Measurements from ENCODE around the gene ZMYM3. TPM values are rescaled to one million over a fixed set of nuclear protein-coding genes. Genes with fewer than 3 reads are reported as not detected.

The ZMYM3 gene
- polyA plus RNA-seq, 1 donor (not counting 4 experiments of a cell fraction or from before 2014, with no cell fraction given): 7.7 TPM

- H3K27me3 ChIP-seq (ENCODE audit: control insufficient read depth, extremely low read depth, insufficient read depth, low read length): no peaks in the 10 kb centered on the region
- no peak overlapping the region for H2AFZ ChIP-seq (ENCODE audit: control insufficient read depth, low read length)
- H3K79me2 ChIP-seq (ENCODE audit: control insufficient read depth, insufficient read depth, low read length): no peaks in the 10 kb centered on the region
- no peak overlapping the region for H3K9ac ChIP-seq (ENCODE audit: control insufficient read depth, extremely low read depth, insufficient read depth, low read length)
- no peak for DNase-seq (ENCODE audit: low read depth, low spot score)
- no peak for TF ChIP-seq CTCF (optimal IDR thresholded peaks at IDR 0.05 in 1 of 3, IDR thresholded peaks at IDR 0.05 in 1 of 3, conservative IDR thresholded peaks at IDR 0.05 in 1 of 3; ENCODE audit: extremely low read depth in 1 of 3, insufficient read depth in 2 of 3, low read length in 3 of 3)
- no peak for TF ChIP-seq EZH2 (IDR thresholded peaks at IDR 0.05; ENCODE audit: low read length)
- no peak for FAIRE-seq
- H3K4me2 ChIP-seq (ENCODE audit: control insufficient read depth, extremely low read depth, insufficient read depth, low read depth, low read length): no peak overlapping the region
- H3K9me1 ChIP-seq (ENCODE audit: control insufficient read depth, extremely low read depth, insufficient read depth, low read length): no peaks in the 10 kb centered on the region
- no peaks in the 10 kb centered on the region for H4K20me1 ChIP-seq (ENCODE audit: control insufficient read depth, extremely low read depth, insufficient read depth, low read length)
- H3K4me1 ChIP-seq (ENCODE audit: control insufficient read depth, extremely low read depth, insufficient read depth, low read length): no peaks in the 10 kb centered on the region
- no peaks in the 10 kb centered on the region for H3K9me3 ChIP-seq (ENCODE audit: control insufficient read depth, low read depth, low read length)
- H3K4me3 ChIP-seq (ENCODE audit: control insufficient read depth in 2 of 3, extremely low read depth in 1 of 3, insufficient read depth in 2 of 3, low read depth in 1 of 3, low read length in 3 of 3): no peak overlapping the region
- dilution Hi-C loops (cut with MboI; ENCODE audit: extremely low pct_ligation_motif_present, low sequenced_read_pairs): no loop called here
- H3K27ac ChIP-seq (ENCODE audit: control insufficient read depth, insufficient read depth, low read length): no peak overlapping the region
- H3K36me3 ChIP-seq (ENCODE audit: control insufficient read depth in 2 of 2, extremely low read depth in 1 of 2, insufficient read depth in 2 of 2, low read length in 2 of 2): no peaks in the 10 kb centered on the region
Measured at GRCh38 chrX:71210816-71211215, 43.1 kb downstream of the ZMYM3 start.

- no peaks in the 10 kb centered on the region for H3K9me1 ChIP-seq (ENCODE audit: control insufficient read depth, extremely low read depth, insufficient read depth, low read length)
- H3K4me3 ChIP-seq (ENCODE audit: control insufficient read depth in 2 of 3, extremely low read depth in 1 of 3, insufficient read depth in 2 of 3, low read depth in 1 of 3, low read length in 3 of 3): no peak overlapping the region
- no peak overlapping the region for H2AFZ ChIP-seq (ENCODE audit: control insufficient read depth, low read length)
- no peaks in the 10 kb centered on the region for H3K4me1 ChIP-seq (ENCODE audit: control insufficient read depth, extremely low read depth, insufficient read depth, low read length)
- H4K20me1 ChIP-seq (ENCODE audit: control insufficient read depth, extremely low read depth, insufficient read depth, low read length): no peaks in the 10 kb centered on the region
- H3K9ac ChIP-seq (ENCODE audit: control insufficient read depth, extremely low read depth, insufficient read depth, low read length): no peak overlapping the region
- no peak overlapping the region for H3K27ac ChIP-seq (ENCODE audit: control insufficient read depth, insufficient read depth, low read length)
- H3K4me2 ChIP-seq (ENCODE audit: control insufficient read depth, extremely low read depth, insufficient read depth, low read depth, low read length): no peak overlapping the region
- dilution Hi-C loops (cut with MboI; ENCODE audit: extremely low pct_ligation_motif_present, low sequenced_read_pairs): no loop called here
- FAIRE-seq (no peak), DNase-seq (ENCODE audit: low read depth, low spot score) (no peak)
- no peaks in the 10 kb centered on the region for H3K27me3 ChIP-seq (ENCODE audit: control insufficient read depth, extremely low read depth, insufficient read depth, low read length)
- H3K79me2 ChIP-seq (ENCODE audit: control insufficient read depth, insufficient read depth, low read length): no peaks in the 10 kb centered on the region
- TF ChIP-seq EZH2 (IDR thresholded peaks at IDR 0.05; ENCODE audit: low read length) (no peak), CTCF (optimal IDR thresholded peaks at IDR 0.05 in 1 of 3, IDR thresholded peaks at IDR 0.05 in 1 of 3, conservative IDR thresholded peaks at IDR 0.05 in 1 of 3; ENCODE audit: extremely low read depth in 1 of 3, insufficient read depth in 2 of 3, low read length in 3 of 3) (no peak)
- no peaks in the 10 kb centered on the region for H3K36me3 ChIP-seq (ENCODE audit: control insufficient read depth in 2 of 2, extremely low read depth in 1 of 2, insufficient read depth in 2 of 2, low read length in 2 of 2)
- no peaks in the 10 kb centered on the region for H3K9me3 ChIP-seq (ENCODE audit: control insufficient read depth, low read depth, low read length)
Measured at GRCh38 chrX:71199252-71200008, 54.5 kb downstream of the ZMYM3 start.
